GM19193 (cell line): ENCODE measurements around the gene ULK1.

Experiments used
- POLR2A ChIP-seq: IDR thresholded peaks from 4 replicates; pipeline ENCODE4 v1.6.1; 2011; ENCODE audit not compliant: insufficient read depth, insufficient read length; ENCODE audit errors: extremely low read depth

Gene ULK1

DNA sequence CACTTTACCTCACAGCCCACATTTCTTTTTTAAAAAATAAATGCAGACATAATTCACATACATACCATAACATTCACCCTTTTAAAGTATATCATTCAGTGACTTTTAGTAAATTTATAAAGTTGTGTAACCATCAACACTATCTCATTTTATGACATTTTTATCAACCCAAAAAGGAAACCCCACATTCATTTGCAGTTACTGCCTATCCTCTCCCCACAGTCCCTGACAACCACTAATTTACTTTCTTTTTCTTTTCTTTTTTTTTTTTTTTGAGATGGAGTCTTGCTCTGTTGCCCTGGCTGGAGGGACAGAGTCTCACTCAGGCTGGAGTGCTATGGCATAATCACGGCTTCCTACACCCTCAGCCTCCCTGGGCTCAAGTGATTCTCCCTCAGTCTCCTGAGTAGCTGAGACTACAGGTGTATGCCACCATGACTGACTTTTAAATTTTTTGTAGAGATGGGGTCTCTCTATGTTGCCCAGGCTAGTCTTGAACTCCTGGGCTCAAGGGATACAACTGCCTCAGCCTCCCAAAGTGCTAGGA is 53.8 kb downstream of the ULK1 start:
- TF ChIP-seq POLR2A = no peak

GRCh38 chr12:131949431-131950181 is 55.2 kb downstream of the ULK1 start, which contains the start of gene EP400:
Gene EP400 (plus strand): TSS chr12:131949942. CDS start chr12:131960620, 10,678 bp downstream.
- peak; percentile 80 for TF ChIP-seq POLR2A

GRCh38 chr12:131950182-131950913 is 55.9 kb downstream of the ULK1 start:
- TF ChIP-seq POLR2A = no peak

DNA sequence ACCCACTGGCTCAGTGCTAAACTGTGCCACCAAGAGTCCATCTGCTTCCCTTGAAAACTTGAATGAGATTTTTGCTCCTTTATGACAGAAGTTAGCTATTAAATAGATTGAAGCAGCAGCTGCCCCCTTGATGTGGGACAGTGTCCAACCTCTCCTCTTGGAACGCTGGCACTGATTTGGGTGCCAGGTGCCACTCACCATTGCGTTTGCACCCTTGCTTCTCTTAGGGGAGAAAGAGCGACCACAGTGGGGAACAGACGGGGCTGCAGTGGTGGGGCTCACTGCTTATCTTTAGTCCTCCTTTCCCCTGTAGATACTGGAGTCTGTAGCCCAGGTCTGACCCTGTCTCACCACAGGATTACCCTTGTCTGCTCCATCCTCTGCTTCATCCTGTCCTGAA is 64.7 kb downstream of the ULK1 start:
- no peak for TF ChIP-seq POLR2A

GRCh38 chr12:131959641-131960589 is 65.5 kb downstream of the ULK1 start:
- TF ChIP-seq POLR2A = no peak

DNA sequence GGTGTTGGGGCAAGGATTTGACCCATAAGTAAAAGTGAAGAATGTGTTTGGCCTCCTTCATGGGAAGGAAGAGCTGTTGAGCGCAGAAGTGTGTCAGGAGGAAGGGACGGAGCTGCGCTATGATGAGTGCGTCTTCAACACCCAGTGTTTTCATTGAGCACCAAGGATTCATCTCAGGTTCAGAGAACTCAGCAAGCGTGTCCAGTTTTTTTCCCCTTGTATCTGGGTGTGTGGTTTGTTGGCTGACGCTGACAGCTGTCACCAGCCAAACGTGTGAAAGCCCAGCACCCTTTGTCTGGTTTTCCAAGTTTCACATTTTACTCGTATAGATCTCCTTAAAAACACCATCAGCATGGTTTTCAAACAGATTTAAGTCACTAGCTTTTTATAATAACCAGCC is 67.6 kb downstream of the ULK1 start:
- TF ChIP-seq POLR2A = no peak

- TF ChIP-seq POLR2A = no peak
Measured at GRCh38 chr12:131963381-131963780, 69.0 kb downstream of the ULK1 start.

DNA sequence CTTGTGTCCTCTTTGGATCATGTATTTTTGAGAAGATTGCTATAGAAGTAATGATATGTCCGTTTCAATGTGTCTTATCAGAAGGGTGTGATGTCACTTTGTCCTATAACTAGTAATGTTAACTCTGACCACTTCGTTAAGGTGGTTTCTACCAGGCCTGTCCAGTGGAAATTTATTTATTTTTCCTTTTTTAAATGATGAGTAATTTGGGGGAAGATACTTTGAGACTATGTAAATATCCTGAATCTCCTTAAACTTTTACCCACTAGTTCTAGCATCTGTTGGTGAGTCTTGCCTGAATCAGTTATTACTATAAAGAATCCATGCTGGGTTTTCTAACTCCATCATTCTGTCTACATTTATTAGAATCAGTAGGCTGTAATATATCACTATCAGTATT is 70.7 kb downstream of the ULK1 start:
- no peak for TF ChIP-seq POLR2A

DNA sequence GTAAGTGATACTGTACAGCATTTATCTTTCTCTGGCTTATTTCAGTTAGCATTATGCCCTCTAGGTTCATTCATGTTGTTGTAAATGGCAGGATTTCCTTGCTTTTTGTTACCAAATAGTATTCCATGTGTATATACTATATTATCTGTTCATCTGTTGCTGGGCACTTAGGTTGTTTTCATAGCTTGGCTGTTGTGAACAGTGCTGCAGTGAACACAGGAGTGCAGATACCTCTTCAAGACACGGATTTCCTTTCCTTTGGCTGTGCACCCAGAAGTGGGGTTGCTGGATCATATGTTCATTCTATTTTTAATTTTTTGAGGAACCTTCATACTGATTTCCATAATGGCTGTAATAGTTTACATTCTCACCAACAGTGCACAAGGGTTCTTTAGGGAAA is 76.8 kb downstream of the ULK1 start:
- TF ChIP-seq POLR2A = no peak
